Measurements from ENCODE around the gene SLC5A10. TPM values are rescaled to one million over a fixed set of nuclear protein-coding genes. Genes with fewer than 3 reads are reported as not detected.
"Not testable (repeated sequence)": the region's sequence is repeated elsewhere in the genome, so short reads cannot be mapped to it uniquely, and the experiment has no call there.

Gene SLC5A10
- total RNA-seq, 1 experiment from 2014 or later = not detected

- not testable (repeated sequence) for H3K27ac ChIP-seq; H3K9me3 ChIP-seq (replicated peaks); H3K27me3 ChIP-seq; H3K4me1 ChIP-seq; H3K4me3 ChIP-seq; H3K36me3 ChIP-seq
- DNase-seq = peak in 1 of 2 experiments; percentile 90
These were observed 79.8 kb downstream of the SLC5A10 start for GRCh38 chr17:19031729-19032128.

GRCh38 chr17:19032377-19032988 lies 80.5 kb downstream of the SLC5A10 start:
- H3K27ac ChIP-seq; H3K36me3 ChIP-seq; H3K9me3 ChIP-seq (replicated peaks); H3K4me1 ChIP-seq; H3K4me3 ChIP-seq; DNase-seq; H3K27me3 ChIP-seq: not testable (repeated sequence)

GRCh38 chr17:19036186-19036585 lies 84.2 kb downstream of the SLC5A10 start:
- not testable (repeated sequence) for H3K4me3 ChIP-seq; H3K9me3 ChIP-seq (replicated peaks); H3K36me3 ChIP-seq; H3K4me1 ChIP-seq; H3K27ac ChIP-seq; H3K27me3 ChIP-seq; DNase-seq

- H3K4me1 ChIP-seq; H3K9me3 ChIP-seq (replicated peaks); H3K27me3 ChIP-seq; DNase-seq; H3K36me3 ChIP-seq; H3K27ac ChIP-seq; H3K4me3 ChIP-seq: not testable (repeated sequence)
These were observed 85.6 kb downstream of the SLC5A10 start for GRCh38 chr17:19037547-19037946.

- not testable (repeated sequence) for H3K27me3 ChIP-seq; H3K4me1 ChIP-seq; DNase-seq; H3K36me3 ChIP-seq; H3K27ac ChIP-seq; H3K4me3 ChIP-seq; H3K9me3 ChIP-seq (replicated peaks)
These were observed 86.0 kb downstream of the SLC5A10 start for GRCh38 chr17:19038007-19038406.

GRCh38 chr17:19038730-19039129 lies 86.8 kb downstream of the SLC5A10 start:
- not testable (repeated sequence) for H3K4me1 ChIP-seq; DNase-seq; H3K9me3 ChIP-seq (replicated peaks); H3K27me3 ChIP-seq; H3K36me3 ChIP-seq; H3K27ac ChIP-seq; H3K4me3 ChIP-seq

GRCh38 chr17:19040350-19040749 lies 88.4 kb downstream of the SLC5A10 start:
- not testable (repeated sequence) for H3K27ac ChIP-seq, H3K27me3 ChIP-seq, H3K4me3 ChIP-seq

GRCh38 chr17:19041871-19042270 lies 89.9 kb downstream of the SLC5A10 start:
- not testable (repeated sequence) for H3K27me3 ChIP-seq; H3K4me3 ChIP-seq; H3K9me3 ChIP-seq (replicated peaks); H3K4me1 ChIP-seq; H3K36me3 ChIP-seq; H3K27ac ChIP-seq
- DNase-seq = peak in 1 of 2 experiments; percentile 4

More at GRCh38 chr17:19040350-19040749, 88.4 kb downstream of the SLC5A10 start:
- not testable (repeated sequence) for H3K9me3 ChIP-seq (replicated peaks); H3K36me3 ChIP-seq; H3K4me1 ChIP-seq; DNase-seq

- DNase-seq = not testable (repeated sequence)
These were observed 90.4 kb downstream of the SLC5A10 start for GRCh38 chr17:19042369-19042768.

GRCh38 chr17:19043032-19043431 lies 91.1 kb downstream of the SLC5A10 start:
- not testable (repeated sequence) for H3K4me1 ChIP-seq; H3K27me3 ChIP-seq; H3K9me3 ChIP-seq (replicated peaks); H3K36me3 ChIP-seq; H3K27ac ChIP-seq; DNase-seq; H3K4me3 ChIP-seq

More at GRCh38 chr17:19042369-19042768, 90.4 kb downstream of the SLC5A10 start:
- H3K4me1 ChIP-seq; H3K27me3 ChIP-seq; H3K4me3 ChIP-seq; H3K36me3 ChIP-seq; H3K27ac ChIP-seq; H3K9me3 ChIP-seq (replicated peaks): not testable (repeated sequence)

- not testable (repeated sequence) for H3K9me3 ChIP-seq (replicated peaks); H3K4me1 ChIP-seq; H3K27me3 ChIP-seq; H3K36me3 ChIP-seq; H3K27ac ChIP-seq; H3K4me3 ChIP-seq; DNase-seq
These were observed 92.7 kb downstream of the SLC5A10 start for GRCh38 chr17:19044643-19045042.

GRCh38 chr17:19046782-19047375 lies 94.9 kb downstream of the SLC5A10 start, which contains the start of gene GRAP:
TSS of gene GRAP (minus strand) at chr17:19046957. CDS start at chr17:19046926, 31 bp downstream.
- not testable (repeated sequence) for H3K27me3 ChIP-seq; DNase-seq; H3K4me1 ChIP-seq; H3K36me3 ChIP-seq; H3K27ac ChIP-seq; H3K9me3 ChIP-seq (replicated peaks); H3K4me3 ChIP-seq

GRCh38 chr17:19047510-19047909 lies 95.5 kb downstream of the SLC5A10 start:
- H3K4me1 ChIP-seq; H3K27ac ChIP-seq; H3K36me3 ChIP-seq; H3K27me3 ChIP-seq; H3K9me3 ChIP-seq (replicated peaks); H3K4me3 ChIP-seq: not testable (repeated sequence)
- DNase-seq = peak in 1 of 2 experiments; percentile 13

GRCh38 chr17:19048826-19049225 lies 96.9 kb downstream of the SLC5A10 start:
- H3K36me3 ChIP-seq = not testable (repeated sequence)

GRCh38 chr17:19055447-19055846 lies 103.5 kb downstream of the SLC5A10 start:
- H3K27me3 ChIP-seq; H3K9me3 ChIP-seq (replicated peaks): not testable (repeated sequence)

More at GRCh38 chr17:19048826-19049225, 96.9 kb downstream of the SLC5A10 start:
- not testable (repeated sequence) for H3K4me3 ChIP-seq; H3K27ac ChIP-seq; H3K4me1 ChIP-seq; H3K9me3 ChIP-seq (replicated peaks); H3K27me3 ChIP-seq
- peak in 1 of 2 experiments; percentile 1 for DNase-seq

More at GRCh38 chr17:19055447-19055846, 103.5 kb downstream of the SLC5A10 start:
- not testable (repeated sequence) for H3K36me3 ChIP-seq, H3K27ac ChIP-seq, H3K4me3 ChIP-seq, DNase-seq, H3K4me1 ChIP-seq
